HEK293 (cell line): Measurements from ENCODE around the gene FPR1.

Experiments
- CTCF ChIP-seq: fragments of 450-650 bp; formaldehyde crosslinking; IDR thresholded peaks from 2 replicates; pipeline ENCODE4 v1.5.1; 2016; ENCODE audit warnings: missing biosample characterization, missing genetic modification characterization
- PBX3 ChIP-seq: sonication (generic); formaldehyde crosslinking; IDR thresholded peaks from 2 replicates; pipeline ENCODE4 v1.8.1; 2022; ENCODE audit warnings: mild to moderate bottlenecking, moderate library complexity, missing genetic modification reagents
- RBAK ChIP-seq: fragments of 450-650 bp; formaldehyde crosslinking; IDR thresholded peaks from 2 replicates; pipeline ENCODE4 v1.5.1; 2016; ENCODE audit warnings: missing biosample characterization, missing genetic modification characterization
- ZBTB17 ChIP-seq: fragments of 450-650 bp; formaldehyde crosslinking; IDR thresholded peaks from 2 replicates; pipeline ENCODE4 v1.5.1; 2016; ENCODE audit warnings: missing biosample characterization, missing genetic modification characterization
- ZNF121 ChIP-seq: fragments of 450-650 bp; formaldehyde crosslinking; IDR thresholded peaks from 2 replicates; pipeline ENCODE4 v1.5.1; 2016; ENCODE audit warnings: missing biosample characterization, missing genetic modification characterization
- ZNF18 ChIP-seq: fragments of 450-650 bp; formaldehyde crosslinking; IDR thresholded peaks from 2 replicates; pipeline ENCODE4 v1.5.1; 2016; ENCODE audit warnings: missing biosample characterization, missing genetic modification characterization

- TF ChIP-seq CTCF, result no peak
- no peak for TF ChIP-seq ZBTB17 (tag by site-specific recombination)
- no peak for TF ChIP-seq RBAK (tag by site-specific recombination)
- no peak for TF ChIP-seq PBX3 (CRISPR knock-in tag)
- no peak for TF ChIP-seq ZNF18 (tag by site-specific recombination)
- no peak for TF ChIP-seq ZNF121 (tag by site-specific recombination)
These were observed 10.0 kb upstream of the FPR1 start for GRCh38 chr19:51761696-51762095.
